ENCODE measurements around the gene INHBC. TPM values are rescaled to one million over a fixed set of nuclear protein-coding genes. Genes with fewer than 3 reads are reported as not detected.

INHBC gene
- total RNA-seq, 1 donor from 2014 or later = not detected

- ATAC-seq (no peak), DNase-seq (no peak)
- intact Hi-C loops (cut with micrococcal nuclease) = no loop called here
These were observed 62.2 kb downstream of the INHBC start for GRCh38 chr12:57496822-57497221.

- intact Hi-C loops (cut with micrococcal nuclease) = no loop called here
- no peak for ATAC-seq
- DNase-seq = no peak
These were observed 62.9 kb downstream of the INHBC start for GRCh38 chr12:57497223-57498131.

- no peak for ATAC-seq
- intact Hi-C loops (cut with micrococcal nuclease) = no loop called here
These were observed 63.5 kb downstream of the INHBC start for GRCh38 chr12:57498132-57498502.

DNA sequence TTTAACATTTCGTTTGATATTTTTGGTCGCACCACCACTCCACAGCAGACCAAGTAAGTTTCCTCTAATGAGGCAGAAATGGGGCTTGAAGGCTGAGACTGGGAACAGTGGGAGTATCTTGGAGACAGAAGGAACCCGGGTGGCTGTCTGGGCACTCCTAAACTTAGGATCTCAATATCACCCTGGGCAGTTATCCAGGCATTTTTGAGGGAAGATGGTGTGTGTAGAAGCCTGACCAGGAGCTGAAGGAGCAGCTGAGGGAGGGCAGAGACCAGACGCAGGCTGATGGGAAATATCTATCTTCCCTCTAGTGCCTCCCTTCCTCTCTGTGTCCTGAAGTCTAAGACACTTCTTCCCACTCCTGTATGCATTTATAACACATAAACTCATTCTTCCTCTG lies 64.0 kb downstream of the INHBC start:
- no peak for DNase-seq
- intact Hi-C loops (cut with micrococcal nuclease) = no loop called here
- ATAC-seq = no peak

More at GRCh38 chr12:57498132-57498502, 63.5 kb downstream of the INHBC start:
- DNase-seq = no peak

DNA sequence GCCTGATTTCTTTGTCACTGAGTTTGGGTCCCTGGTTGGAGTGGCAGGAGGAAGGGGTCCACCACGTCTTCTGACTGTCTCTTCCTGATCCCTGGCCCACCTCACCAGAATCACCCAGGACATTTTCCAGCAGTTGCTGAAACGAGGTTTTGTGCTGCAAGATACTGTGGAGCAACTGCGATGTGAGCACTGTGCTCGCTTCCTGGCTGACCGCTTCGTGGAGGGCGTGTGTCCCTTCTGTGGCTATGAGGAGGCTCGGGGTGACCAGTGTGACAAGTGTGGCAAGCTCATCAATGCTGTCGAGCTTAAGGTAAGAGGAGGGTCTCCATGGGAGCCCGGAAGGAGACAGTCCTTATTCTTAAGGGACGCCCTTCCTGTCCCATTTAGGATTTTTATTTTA lies 65.6 kb downstream of the INHBC start:
- ATAC-seq = no peak
- intact Hi-C loops (cut with micrococcal nuclease) = no loop called here
- no peak for DNase-seq

Other genes starting within 250 kb of the INHBC start
- gene NXPH4, start 218.0 kb upstream of the INHBC start, total RNA-seq = 1.8 TPM
- gene SHMT2, start 205.1 kb upstream of the INHBC start, total RNA-seq = 33.4 TPM
- gene STAC3, start 183.6 kb upstream of the INHBC start, total RNA-seq = 1.4 TPM
- gene R3HDM2, start 3.7 kb upstream of the INHBC start, total RNA-seq = 54.4 TPM
- not detected for gene INHBE, start 20.5 kb downstream of the INHBC start, total RNA-seq
- 0.37 TPM for gene GLI1, start 25.0 kb downstream of the INHBC start, total RNA-seq
- 5.7 TPM for gene ARHGAP9, start 45.1 kb downstream of the INHBC start, total RNA-seq
- gene MARS1, start 53.3 kb downstream of the INHBC start, total RNA-seq = 72.7 TPM
- 22.2 TPM for gene DDIT3, start 85.7 kb downstream of the INHBC start, total RNA-seq
- gene MBD6, start 88.0 kb downstream of the INHBC start, total RNA-seq = 35.2 TPM
- 89.2 TPM for gene DCTN2, start 112.4 kb downstream of the INHBC start, total RNA-seq
- gene KIF5A, start 115.3 kb downstream of the INHBC start, total RNA-seq = 0.12 TPM
- gene PIP4K2C, start 156.4 kb downstream of the INHBC start, total RNA-seq = 11.9 TPM
- gene DTX3, start 170.0 kb downstream of the INHBC start, total RNA-seq = 21.4 TPM
- 11.9 TPM for gene ARHGEF25, start 176.7 kb downstream of the INHBC start, total RNA-seq
- 5.1 TPM for gene B4GALNT1, start 198.4 kb downstream of the INHBC start, total RNA-seq

All from left ventricle myocardium superior (tissue), 1 donor.